SU-DHL-6 (cell line): ENCODE results near the gene SERTAD4.

Experiments used
- EZH2phosphoT487 ChIP-seq: fragments of 200-600 bp; sonication (generic), shearing (Covaris generic); conservative IDR thresholded peaks from 2 replicates; pipeline ENCODE4 v1.6.1; 2018; ENCODE audit warnings: mild to moderate bottlenecking, antibody characterized with exemption, low read length, moderate library complexity, mixed read lengths
- TF ChIP-seq, protein P1 (sequence below): fragments of 200-600 bp; sonication (generic); IDR thresholded peaks from one replicate; pipeline ENCODE4 v1.5.1; 2017; ENCODE audit warnings: antibody characterized with exemption, mild to moderate bottlenecking, low read length, moderate library complexity; ENCODE audit not compliant: insufficient read depth, poor library complexity, severe bottlenecking

DNA sequence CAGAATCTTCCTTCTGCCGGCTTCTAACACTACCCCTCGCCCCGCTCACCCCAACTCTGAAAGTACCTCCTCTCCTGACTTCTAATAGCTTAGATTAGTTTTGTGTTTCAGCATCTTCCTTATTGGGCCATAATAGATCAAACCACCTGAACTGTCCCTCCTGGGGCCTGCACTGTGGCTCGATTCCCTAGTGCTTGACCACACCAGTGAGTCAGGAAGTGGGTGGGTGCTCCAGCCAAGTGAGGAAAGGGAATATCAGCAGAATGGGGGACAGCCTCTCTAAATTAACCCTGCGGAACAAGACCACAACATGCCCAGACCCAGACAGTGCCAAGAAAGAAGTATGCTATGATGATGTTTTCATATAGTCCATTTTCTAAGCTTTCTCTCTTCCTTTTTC lies 8.5 kb downstream of the SERTAD4 start:
- TF ChIP-seq, protein P1, sequence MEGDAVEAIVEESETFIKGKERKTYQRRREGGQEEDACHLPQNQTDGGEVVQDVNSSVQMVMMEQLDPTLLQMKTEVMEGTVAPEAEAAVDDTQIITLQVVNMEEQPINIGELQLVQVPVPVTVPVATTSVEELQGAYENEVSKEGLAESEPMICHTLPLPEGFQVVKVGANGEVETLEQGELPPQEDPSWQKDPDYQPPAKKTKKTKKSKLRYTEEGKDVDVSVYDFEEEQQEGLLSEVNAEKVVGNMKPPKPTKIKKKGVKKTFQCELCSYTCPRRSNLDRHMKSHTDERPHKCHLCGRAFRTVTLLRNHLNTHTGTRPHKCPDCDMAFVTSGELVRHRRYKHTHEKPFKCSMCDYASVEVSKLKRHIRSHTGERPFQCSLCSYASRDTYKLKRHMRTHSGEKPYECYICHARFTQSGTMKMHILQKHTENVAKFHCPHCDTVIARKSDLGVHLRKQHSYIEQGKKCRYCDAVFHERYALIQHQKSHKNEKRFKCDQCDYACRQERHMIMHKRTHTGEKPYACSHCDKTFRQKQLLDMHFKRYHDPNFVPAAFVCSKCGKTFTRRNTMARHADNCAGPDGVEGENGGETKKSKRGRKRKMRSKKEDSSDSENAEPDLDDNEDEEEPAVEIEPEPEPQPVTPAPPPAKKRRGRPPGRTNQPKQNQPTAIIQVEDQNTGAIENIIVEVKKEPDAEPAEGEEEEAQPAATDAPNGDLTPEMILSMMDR, result no peak
- TF ChIP-seq EZH2phosphoT487, result no peak
